DND-41 (cell line): ENCODE data around the gene SLC10A4.

Source experiments
- ATAC-seq: fragments of 200-7000 bp; cut with Tn5 transposase; 3 replicates; pipeline ENCODE4 v1.9.1; 2021; ENCODE audit warnings: low read depth; ENCODE audit not compliant: insufficient read depth
- DNase-seq: peaks from one replicate; pipeline ENCODE4 v3.0.0-alpha.2; 2020
- H2AFZ ChIP-seq: 2 replicates; pipeline ENCODE4 v1.6.0; 2012; ENCODE audit warnings: low read depth, low read length
- H3K27ac ChIP-seq: 2 replicates; pipeline ENCODE4 v1.5.1; 2012; ENCODE audit warnings: low read length, inconsistent platforms
- H3K27me3 ChIP-seq: fragments of 200-600 bp; sonication (generic); 2 replicates; pipeline ENCODE4 v1.6.0; 2012; ENCODE audit warnings: low read length, mild to moderate bottlenecking, inconsistent platforms; ENCODE audit not compliant: insufficient read depth, poor library complexity
- H3K36me3 ChIP-seq: 2 replicates; pipeline ENCODE4 v1.5.1; 2012; ENCODE audit warnings: low read length, inconsistent platforms; ENCODE audit not compliant: insufficient read depth
- H3K4me1 ChIP-seq: 2 replicates; pipeline ENCODE4 v1.5.1; 2012; ENCODE audit warnings: mild to moderate bottlenecking, low read length; ENCODE audit not compliant: insufficient read depth
- H3K4me2 ChIP-seq: 2 replicates; pipeline ENCODE4 v1.6.0; 2012; ENCODE audit warnings: mild to moderate bottlenecking, moderate library complexity, low read length, inconsistent platforms; ENCODE audit not compliant: insufficient read depth
- H3K4me3 ChIP-seq, 2 experiments: fragments of 200-600 bp in 1 of 2; shearing (Covaris generic) in 1 of 2; 2 replicates each; pipeline ENCODE4 v1.5.1; 2012 to 2016; ENCODE audit warnings: inconsistent platforms in 2 of 2, low read length in 2 of 2, mild to moderate bottlenecking in 2 of 2, low read depth in 1 of 2, moderate library complexity in 1 of 2
- H3K79me2 ChIP-seq: 2 replicates; pipeline ENCODE4 v1.6.0; 2012; ENCODE audit warnings: low read length, inconsistent platforms; ENCODE audit not compliant: insufficient read depth
- H3K9ac ChIP-seq: 2 replicates; pipeline ENCODE4 v1.6.0; 2012; ENCODE audit warnings: low read depth, mild to moderate bottlenecking, inconsistent platforms, low read length, moderate library complexity
- H3K9me3 ChIP-seq: 2 replicates; pipeline ENCODE4 v1.5.1; 2012; ENCODE audit warnings: low read length, moderate library complexity, mild to moderate bottlenecking, inconsistent platforms; ENCODE audit not compliant: insufficient read depth, severe bottlenecking
- H4K20me1 ChIP-seq: 2 replicates; pipeline ENCODE4 v1.6.0; 2012; ENCODE audit warnings: low read length; ENCODE audit not compliant: insufficient read depth
- CTCF ChIP-seq: IDR thresholded peaks from 2 replicates; pipeline ENCODE4 v1.5.1; 2012; ENCODE audit warnings: borderline replicate concordance, low read length, moderate library complexity, mild to moderate bottlenecking; ENCODE audit not compliant: poor library complexity, severe bottlenecking; ENCODE audit errors: extremely low read depth
- EZH2 ChIP-seq: IDR thresholded peaks from 3 replicates; pipeline ENCODE4 v1.6.1; 2012; ENCODE audit warnings: borderline replicate concordance, low read depth, mild to moderate bottlenecking, moderate library complexity, low read length, inconsistent platforms; ENCODE audit not compliant: severe bottlenecking

The SLC10A4 gene

GRCh38 chr4:48490680-48491513 lies 7.8 kb downstream of the SLC10A4 start:
- no peaks in the 10 kb centered on the region for H4K20me1 ChIP-seq
- H3K4me1 ChIP-seq = no peaks in the 10 kb centered on the region
- TF ChIP-seq CTCF (no peak), EZH2 (no peak)
- H3K4me3 ChIP-seq = no peak overlapping the region
- H3K36me3 ChIP-seq = no peaks in the 10 kb centered on the region
- ATAC-seq = no peak
- no peak for DNase-seq
- no peak overlapping the region for H3K27ac ChIP-seq
- H3K9me3 ChIP-seq = no peaks in the 10 kb centered on the region
- no peaks in the 10 kb centered on the region for H3K27me3 ChIP-seq
- H2AFZ ChIP-seq = no peak overlapping the region
- H3K9ac ChIP-seq = no peak overlapping the region
- no peaks in the 10 kb centered on the region for H3K79me2 ChIP-seq
- no peak overlapping the region for H3K4me2 ChIP-seq

DNA sequence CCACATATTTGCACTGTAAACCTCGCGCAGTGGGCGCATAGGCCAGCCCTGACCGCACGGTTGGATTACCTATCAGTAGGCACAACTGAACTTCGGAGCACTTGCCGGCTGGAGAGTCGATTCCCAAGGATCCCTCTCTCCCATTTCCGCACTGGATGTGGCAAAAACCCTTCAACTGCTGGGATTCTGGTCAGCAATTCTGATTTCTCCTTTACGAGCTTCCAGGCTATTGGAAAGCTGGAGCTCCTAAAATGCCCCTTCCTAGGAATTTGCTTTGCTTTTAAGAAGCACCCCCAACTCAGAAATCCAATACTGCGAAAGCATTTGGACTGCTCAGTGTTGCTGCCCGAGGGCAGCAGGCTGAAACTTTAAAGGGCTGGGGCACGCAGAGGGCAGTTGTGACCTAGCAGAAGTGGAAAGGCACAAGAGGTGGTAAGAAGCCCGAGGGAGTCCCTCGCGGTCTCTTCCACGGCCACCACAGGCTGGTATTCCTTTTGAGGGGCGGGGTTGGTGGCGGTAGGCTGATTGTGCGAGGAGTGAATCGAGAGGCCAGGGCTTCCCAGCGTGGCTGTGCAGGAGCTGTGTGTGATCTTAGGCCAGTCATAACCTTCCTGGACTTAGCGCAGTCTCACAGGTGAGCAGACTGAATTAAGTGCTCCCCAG lies 8.5 kb downstream of the SLC10A4 start:
- no peak overlapping the region for H3K4me2 ChIP-seq
- DNase-seq = no peak
- H3K27me3 ChIP-seq = no peaks in the 10 kb centered on the region

GRCh38 chr4:48493452-48494100 lies 10.4 kb downstream of the SLC10A4 start:
- no peak overlapping the region for H3K27ac ChIP-seq
- DNase-seq (no peak), ATAC-seq (0 out of 3 replicates have a peak, but pooled peaks have one; percentile 15)
- H4K20me1 ChIP-seq = no peaks in the 10 kb centered on the region
- no peak overlapping the region for H2AFZ ChIP-seq
- no peak overlapping the region for H3K4me3 ChIP-seq
- H3K4me2 ChIP-seq = no peak overlapping the region
- peaks cover 4% of the 10 kb centered on the region; the same call in 1 of the 2 replicates for H3K36me3 ChIP-seq
- no peak for TF ChIP-seq EZH2
- no peak for TF ChIP-seq CTCF
- H3K9me3 ChIP-seq = no peaks in the 10 kb centered on the region
- H3K9ac ChIP-seq = no peak overlapping the region
- H3K27me3 ChIP-seq = no peaks in the 10 kb centered on the region
- H3K4me1 ChIP-seq = no peaks in the 10 kb centered on the region
- H3K79me2 ChIP-seq = no peaks in the 10 kb centered on the region

More for the DNA sequence above, 8.5 kb downstream of the SLC10A4 start:
- Histone ChIP-seq H3K36me3 (peaks cover 4% of the 10 kb centered on the region; the same call in 1 of the 2 replicates), H3K27ac (no peak overlapping the region), H3K4me1 (no peaks in the 10 kb centered on the region), H3K4me3 (no peak overlapping the region), H4K20me1 (no peaks in the 10 kb centered on the region), H3K9me3 (no peaks in the 10 kb centered on the region), H3K79me2 (no peaks in the 10 kb centered on the region), H3K9ac (no peak overlapping the region), H2AFZ (no peak overlapping the region)
- TF ChIP-seq EZH2 (no peak), CTCF (no peak)
- ATAC-seq = no peak
